ENCODE measurements around the gene SIX5. TPM values are rescaled to one million over a fixed set of nuclear protein-coding genes. Genes with fewer than 3 reads are reported as not detected.
A peak's percentile ranks its signal among the peaks of the same experiment; 100 is the strongest.
"Not testable (repeated sequence)": the region's sequence is repeated elsewhere in the genome, so short reads cannot be mapped to it uniquely, and the experiment has no call there.

Gene SIX5
- total RNA-seq, 1 experiment from 2014 or later: 7.0 TPM

- in situ Hi-C loops (cut with HindIII; ENCODE audit: low pct_unique_long_range_greater_than_20kb, low sequenced_read_pairs): no loop called here
- peak; percentile 71 for DNase-seq (ENCODE audit: low read depth, low spot score)
These were observed 29.3 kb downstream of the SIX5 start for GRCh38 chr19:45739498-45740439.

DNA sequence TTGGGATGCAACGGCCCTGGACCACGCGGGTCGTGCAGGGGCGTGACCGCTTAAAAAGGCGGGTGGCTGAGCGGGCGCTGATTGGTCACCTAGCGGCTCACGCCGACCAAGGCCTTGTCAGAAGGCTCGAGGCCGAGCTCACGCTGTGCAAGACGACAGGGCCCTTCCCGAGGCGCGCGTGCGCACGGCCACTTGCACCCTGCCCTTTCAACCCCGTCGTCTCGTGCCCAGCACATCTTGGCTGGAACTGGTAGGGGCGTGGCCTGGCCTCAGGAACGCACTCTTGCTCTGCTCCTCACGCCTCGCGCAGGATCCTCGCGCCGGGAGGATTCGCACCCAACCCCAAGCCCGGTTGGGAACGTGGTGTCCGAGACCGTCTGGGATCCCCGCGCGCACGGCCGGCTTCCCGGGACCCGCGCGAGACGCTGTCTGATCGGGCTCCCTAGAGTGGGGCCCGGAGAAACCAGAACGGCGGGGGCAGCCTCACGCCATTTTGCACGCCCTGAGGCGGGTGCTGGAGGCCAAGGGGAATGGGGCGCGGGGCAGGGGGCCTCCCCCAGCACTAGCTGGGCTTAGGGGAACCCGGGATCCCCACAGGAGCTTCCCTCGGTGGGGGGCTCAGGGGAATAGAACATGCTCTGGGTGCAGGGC is 35.8 kb downstream of the SIX5 start, which contains the start of gene MEIOSIN:
TSS of gene MEIOSIN (plus strand) at position 280 of the 651 bp plus-strand sequence. CDS start 1,938 bp downstream, outside the sequence.
- no peak for DNase-seq (ENCODE audit: low read depth, low spot score)
- in situ Hi-C loops (cut with HindIII; ENCODE audit: low pct_unique_long_range_greater_than_20kb, low sequenced_read_pairs): no loop called here

GRCh38 chr19:45730368-45731288 is 38.4 kb downstream of the SIX5 start, which contains the start of gene FBXO46:
TSS of gene FBXO46 (minus strand) at chr19:45730896. CDS start at chr19:45713495, 17,401 bp downstream.
- in situ Hi-C loops (cut with HindIII; ENCODE audit: low pct_unique_long_range_greater_than_20kb, low sequenced_read_pairs): no loop called here
- DNase-seq (ENCODE audit: low read depth, low spot score): peak; percentile 99

- in situ Hi-C loops (cut with HindIII; ENCODE audit: low pct_unique_long_range_greater_than_20kb, low sequenced_read_pairs): no loop called here
- DNase-seq (ENCODE audit: low read depth, low spot score): no peak
These were observed 39.2 kb downstream of the SIX5 start for GRCh38 chr19:45729800-45730290.

DNA sequence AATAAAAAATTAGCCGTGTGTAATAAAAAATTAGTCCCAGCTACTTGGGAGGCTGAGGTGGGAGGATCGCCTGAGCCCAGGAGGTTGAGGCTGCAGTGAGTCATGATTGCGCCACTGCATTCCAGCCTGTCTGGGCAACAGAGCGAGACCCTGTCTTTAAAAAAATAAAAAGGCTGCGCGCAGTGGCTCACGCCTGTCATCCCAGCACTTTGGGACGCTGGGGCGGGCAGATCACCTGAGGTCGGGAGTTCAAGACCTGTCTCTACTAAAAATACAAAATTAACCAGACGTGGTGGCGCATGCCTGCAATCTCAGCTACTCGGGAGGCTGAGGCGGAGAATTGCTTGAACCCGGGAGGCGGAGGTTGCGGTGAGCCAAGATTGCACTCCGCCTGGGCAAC is 40.4 kb downstream of the SIX5 start:
- in situ Hi-C loops (cut with HindIII; ENCODE audit: low pct_unique_long_range_greater_than_20kb, low sequenced_read_pairs): not testable (repeated sequence)

GRCh38 chr19:45720065-45720464 is 49.0 kb downstream of the SIX5 start:
- in situ Hi-C loops (cut with HindIII; ENCODE audit: low pct_unique_long_range_greater_than_20kb, low sequenced_read_pairs); DNase-seq (ENCODE audit: low read depth, low spot score): not testable (repeated sequence)

More for the DNA sequence above, 40.4 kb downstream of the SIX5 start:
- not testable (repeated sequence) for DNase-seq (ENCODE audit: low read depth, low spot score)

GRCh38 chr19:45717983-45718650 is 50.9 kb downstream of the SIX5 start:
- no peak for DNase-seq (ENCODE audit: low read depth, low spot score)
- in situ Hi-C loops (cut with HindIII; ENCODE audit: low pct_unique_long_range_greater_than_20kb, low sequenced_read_pairs): no loop called here

- in situ Hi-C loops (cut with HindIII; ENCODE audit: low pct_unique_long_range_greater_than_20kb, low sequenced_read_pairs): no loop called here
These were observed 51.7 kb downstream of the SIX5 start for GRCh38 chr19:45717131-45717982.

DNA sequence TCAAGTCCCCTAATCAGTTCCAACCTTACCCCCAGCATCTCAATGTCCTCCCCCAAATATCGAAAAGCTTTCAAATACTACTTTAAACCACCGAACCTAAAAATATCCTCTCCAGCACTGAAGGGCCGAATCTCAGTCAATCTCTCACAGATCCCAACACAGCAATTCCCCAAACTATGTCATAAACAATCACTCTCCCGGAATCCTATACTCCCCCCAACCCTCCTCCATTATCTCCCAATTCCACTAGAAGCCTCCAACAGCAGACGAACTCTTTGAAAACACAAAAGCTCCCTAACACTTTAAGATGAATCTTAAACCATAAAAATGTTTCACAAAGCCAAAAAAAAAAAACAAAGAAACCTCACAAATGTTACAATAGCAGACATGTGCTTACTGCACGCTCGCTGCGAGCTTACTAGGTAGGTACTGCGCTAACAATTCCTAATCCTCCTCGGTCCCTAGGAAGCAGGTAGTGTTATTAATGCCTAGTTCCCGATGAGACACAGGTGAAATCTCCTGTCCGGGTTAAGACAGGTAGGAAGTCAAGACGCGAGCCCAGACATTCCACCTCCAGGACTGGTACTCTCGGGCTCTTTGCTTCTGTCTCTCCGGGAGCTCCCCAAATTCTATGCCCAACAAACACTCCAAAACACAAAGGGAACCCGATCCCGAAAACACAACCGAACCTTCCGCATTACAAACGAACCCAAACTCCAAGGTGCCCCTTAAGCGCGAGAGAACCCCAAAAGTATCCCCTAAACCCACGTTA is 52.5 kb downstream of the SIX5 start:
- in situ Hi-C loops (cut with HindIII; ENCODE audit: low pct_unique_long_range_greater_than_20kb, low sequenced_read_pairs): no loop called here
- DNase-seq (ENCODE audit: low read depth, low spot score): no peak

More at GRCh38 chr19:45717131-45717982, 51.7 kb downstream of the SIX5 start:
- DNase-seq (ENCODE audit: low read depth, low spot score): peak; percentile 99

DNA sequence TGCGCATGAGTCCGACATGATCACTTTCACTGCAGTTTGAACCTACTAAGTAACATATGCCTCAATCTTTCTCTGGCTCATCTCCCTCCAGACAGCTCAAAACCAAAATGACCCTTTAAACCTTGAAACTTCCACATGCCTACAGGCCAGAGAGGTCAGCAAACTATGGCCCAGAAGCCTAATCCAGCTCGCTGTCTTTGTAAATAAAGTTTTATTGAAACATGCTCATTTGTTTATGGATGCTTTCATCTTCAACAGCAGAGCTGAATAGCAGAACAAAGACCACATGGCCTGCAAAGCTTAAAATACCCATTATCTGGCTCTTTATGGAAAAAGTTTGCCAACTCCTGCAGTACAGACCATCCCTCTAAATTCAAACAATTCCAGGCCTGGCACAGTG is 53.9 kb downstream of the SIX5 start:
- no peak for DNase-seq (ENCODE audit: low read depth, low spot score)
- in situ Hi-C loops (cut with HindIII; ENCODE audit: low pct_unique_long_range_greater_than_20kb, low sequenced_read_pairs): no loop called here

Other genes starting within 250 kb of the SIX5 start
- gene OPA3, start 184.4 kb downstream of the SIX5 start, total RNA-seq (2014; rRNA removed; shearing (Covaris generic)): 7.0 and 10.2 TPM in 2 replicates
- gene GPR4, start 167.0 kb downstream of the SIX5 start, total RNA-seq (2014; rRNA removed; shearing (Covaris generic)): 0.24 TPM in 1 of 2 replicates, not detected in the other
- 42.8 and 46.8 TPM in 2 replicates for gene EML2, start 129.9 kb downstream of the SIX5 start, total RNA-seq (2014; rRNA removed; shearing (Covaris generic))
- 0.05 TPM in 1 of 2 replicates, not detected in the other for gene GIPR, start 101.0 kb downstream of the SIX5 start, total RNA-seq (2014; rRNA removed; shearing (Covaris generic))
- 480 and 520 TPM in 2 replicates for gene SNRPD2, start 77.3 kb downstream of the SIX5 start, total RNA-seq (2014; rRNA removed; shearing (Covaris generic))
- gene QPCTL, start 76.6 kb downstream of the SIX5 start, total RNA-seq (2014; rRNA removed; shearing (Covaris generic)): 10.0 and 14.3 TPM in 2 replicates
- gene FBXO46, start 38.4 kb downstream of the SIX5 start, total RNA-seq (2014; rRNA removed; shearing (Covaris generic)): 7.0 and 7.2 TPM in 2 replicates
- 0.37 and 0.45 TPM in 2 replicates for gene MEIOSIN, start 35.8 kb downstream of the SIX5 start, total RNA-seq (2014; rRNA removed; shearing (Covaris generic))
- 3.1 and 5.1 TPM in 2 replicates for gene DMPK, start 13.2 kb upstream of the SIX5 start, total RNA-seq (2014; rRNA removed; shearing (Covaris generic))
- gene DMWD, start 23.6 kb upstream of the SIX5 start, total RNA-seq (2014; rRNA removed; shearing (Covaris generic)): 24.3 and 26.7 TPM in 2 replicates
- gene RSPH6A, start 46.1 kb upstream of the SIX5 start, total RNA-seq (2014; rRNA removed; shearing (Covaris generic)): 0.11 TPM in 1 of 2 replicates, not detected in the other
- 28.1 and 33.4 TPM in 2 replicates for gene SYMPK, start 93.9 kb upstream of the SIX5 start, total RNA-seq (2014; rRNA removed; shearing (Covaris generic))
- 0.08 TPM in 1 of 2 replicates, not detected in the other for gene FOXA3, start 95.1 kb upstream of the SIX5 start, total RNA-seq (2014; rRNA removed; shearing (Covaris generic))
- gene IRF2BP1, start 116.9 kb upstream of the SIX5 start, total RNA-seq (2014; rRNA removed; shearing (Covaris generic)): 20.6 and 22.9 TPM in 2 replicates
- 2.2 and 2.4 TPM in 2 replicates for gene MYPOP, start 133.4 kb upstream of the SIX5 start, total RNA-seq (2014; rRNA removed; shearing (Covaris generic))
- not detected in 2 replicates for gene NANOS2, start 145.5 kb upstream of the SIX5 start, total RNA-seq (2014; rRNA removed; shearing (Covaris generic))
- 0.08 and 0.18 TPM in 2 replicates for gene NOVA2, start 204.6 kb upstream of the SIX5 start, total RNA-seq (2014; rRNA removed; shearing (Covaris generic))
- 5.4 and 7.2 TPM in 2 replicates for gene CCDC61, start 226.2 kb upstream of the SIX5 start, total RNA-seq (2014; rRNA removed; shearing (Covaris generic))

All from SK-MEL-5 (cell line).